GM12872 (cell line): Measurements from ENCODE around the gene LHFPL6.

Source experiments
- TF ChIP-seq, protein P1 (sequence below): IDR thresholded peaks from 3 replicates; pipeline ENCODE4 v1.5.1; 2011; ENCODE audit warnings: low read depth, mild to moderate bottlenecking, low read length, moderate library complexity; ENCODE audit not compliant: insufficient read depth

The LHFPL6 gene

DNA sequence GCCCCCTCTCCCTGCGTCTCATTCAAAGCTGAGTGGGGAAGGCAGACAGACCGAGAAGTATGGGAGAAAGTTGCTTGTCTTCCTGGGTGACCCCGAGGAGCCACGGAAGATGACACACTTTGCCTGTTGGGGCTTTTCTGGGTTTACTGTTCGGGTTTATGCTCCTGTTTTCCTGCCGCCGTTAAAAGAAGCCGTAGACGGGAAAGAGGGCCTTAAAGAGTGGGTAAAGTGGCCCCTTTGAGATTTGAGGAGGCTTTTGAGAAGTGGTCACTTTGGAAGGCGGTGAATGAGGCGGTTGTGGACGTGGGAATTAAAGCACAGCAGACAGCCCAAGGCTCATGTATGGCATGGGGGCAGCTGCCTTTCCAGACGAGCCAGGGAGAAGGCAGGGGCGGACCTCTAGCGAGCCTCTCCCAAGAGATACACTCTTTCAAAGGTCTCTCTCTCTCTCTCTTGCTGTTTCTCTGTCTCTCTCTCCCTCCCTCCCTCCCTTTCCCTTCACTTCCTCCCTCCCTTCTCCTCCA, 493 bp upstream of the LHFPL6 start:
- TF ChIP-seq, protein P1, sequence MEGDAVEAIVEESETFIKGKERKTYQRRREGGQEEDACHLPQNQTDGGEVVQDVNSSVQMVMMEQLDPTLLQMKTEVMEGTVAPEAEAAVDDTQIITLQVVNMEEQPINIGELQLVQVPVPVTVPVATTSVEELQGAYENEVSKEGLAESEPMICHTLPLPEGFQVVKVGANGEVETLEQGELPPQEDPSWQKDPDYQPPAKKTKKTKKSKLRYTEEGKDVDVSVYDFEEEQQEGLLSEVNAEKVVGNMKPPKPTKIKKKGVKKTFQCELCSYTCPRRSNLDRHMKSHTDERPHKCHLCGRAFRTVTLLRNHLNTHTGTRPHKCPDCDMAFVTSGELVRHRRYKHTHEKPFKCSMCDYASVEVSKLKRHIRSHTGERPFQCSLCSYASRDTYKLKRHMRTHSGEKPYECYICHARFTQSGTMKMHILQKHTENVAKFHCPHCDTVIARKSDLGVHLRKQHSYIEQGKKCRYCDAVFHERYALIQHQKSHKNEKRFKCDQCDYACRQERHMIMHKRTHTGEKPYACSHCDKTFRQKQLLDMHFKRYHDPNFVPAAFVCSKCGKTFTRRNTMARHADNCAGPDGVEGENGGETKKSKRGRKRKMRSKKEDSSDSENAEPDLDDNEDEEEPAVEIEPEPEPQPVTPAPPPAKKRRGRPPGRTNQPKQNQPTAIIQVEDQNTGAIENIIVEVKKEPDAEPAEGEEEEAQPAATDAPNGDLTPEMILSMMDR = no peak

DNA sequence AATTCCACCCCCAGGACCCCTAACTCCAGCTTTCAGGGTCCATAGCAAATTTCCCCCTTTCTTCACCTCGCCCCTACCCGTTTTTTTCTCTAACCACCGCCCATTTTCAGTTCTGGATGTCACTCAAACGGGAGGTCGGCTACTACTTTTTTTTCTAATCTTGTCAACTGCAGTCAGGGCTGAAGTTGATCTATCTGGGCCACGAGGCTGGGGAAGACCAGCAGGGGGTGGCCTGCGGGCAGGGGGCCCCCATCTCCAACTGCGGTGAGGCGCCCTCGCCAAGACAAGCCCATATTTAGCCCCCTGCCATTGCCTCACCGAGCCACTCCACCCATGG, 748 bp downstream of the LHFPL6 start:
- TF ChIP-seq, protein P1 = peak; percentile 31; the same call in 2 of the 3 replicates

DNA sequence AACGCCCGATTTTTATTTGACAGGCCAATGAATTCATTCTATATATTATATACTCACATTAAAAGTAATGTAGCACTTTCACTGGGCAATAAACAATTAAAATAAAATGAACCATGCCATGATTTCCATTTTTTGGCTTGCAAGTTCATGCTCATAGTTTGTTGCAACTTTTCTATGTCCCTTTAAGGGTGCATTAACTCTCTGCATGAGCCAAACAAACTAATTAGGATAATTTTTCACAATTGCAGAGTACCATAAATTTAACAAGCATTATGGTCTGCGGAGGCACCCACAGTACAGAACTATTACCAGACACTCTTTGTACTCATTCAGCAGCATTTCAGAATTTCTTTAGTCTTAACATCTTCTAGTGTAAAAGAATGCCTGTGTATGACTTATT, 1.4 kb downstream of the LHFPL6 start:
- TF ChIP-seq, protein P1 = no peak

DNA sequence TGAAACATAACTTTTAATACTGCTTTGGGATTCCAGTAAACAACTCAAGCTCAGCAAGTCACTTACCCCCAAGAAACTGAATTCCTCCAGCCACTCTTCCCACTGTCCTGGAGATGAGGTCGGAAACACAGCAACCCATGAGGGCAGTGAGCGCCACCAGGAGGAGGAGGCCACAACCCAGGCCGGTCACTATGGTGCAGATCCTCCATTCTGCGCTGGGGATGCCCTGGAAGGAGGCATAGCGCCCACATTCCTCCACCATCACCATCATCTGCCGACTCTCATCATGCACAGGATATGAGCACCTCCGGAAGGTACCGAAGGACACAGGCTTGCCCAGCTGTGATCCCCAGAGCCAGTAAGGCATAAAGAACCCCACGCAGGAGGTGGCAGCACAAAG, 2.2 kb downstream of the LHFPL6 start:
- TF ChIP-seq, protein P1 = no peak

DNA sequence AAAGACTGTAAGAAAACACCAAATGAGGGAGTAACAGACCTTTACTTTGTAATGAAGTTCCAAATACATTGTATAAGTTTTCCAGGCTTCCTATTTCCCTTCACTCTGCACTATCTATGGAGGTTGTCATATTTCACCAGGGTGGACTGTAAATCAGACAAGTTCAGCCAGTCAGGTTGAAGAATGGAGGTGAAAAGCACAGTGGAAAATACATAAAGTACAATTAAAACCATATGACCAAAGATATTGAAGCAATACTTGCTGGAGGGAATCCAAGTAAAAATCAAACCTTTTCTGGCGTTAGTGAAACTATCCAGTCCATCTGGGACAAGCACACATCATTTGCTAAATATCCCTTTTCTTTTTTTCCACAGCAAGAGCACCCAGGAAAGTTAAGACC, 3.2 kb downstream of the LHFPL6 start:
- TF ChIP-seq, protein P1 = no peak

DNA sequence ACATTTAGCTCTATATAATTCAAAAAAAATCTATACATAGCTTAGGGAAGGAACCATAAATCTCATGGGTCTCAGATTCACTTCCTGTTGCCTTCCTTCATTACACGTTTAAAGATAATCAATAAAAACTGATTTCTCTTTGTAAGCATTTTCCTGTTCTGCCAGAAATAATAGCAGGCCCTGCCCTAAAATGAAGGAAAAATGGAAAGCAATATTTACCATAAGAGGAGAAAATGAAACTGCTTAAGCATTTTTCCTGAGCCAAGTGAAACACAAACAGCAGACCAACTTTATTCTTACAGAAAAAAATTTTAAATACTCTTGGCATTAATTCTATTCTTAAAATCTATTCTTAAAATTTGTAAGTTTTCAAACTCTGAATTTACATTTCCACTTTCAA, 4.0 kb downstream of the LHFPL6 start:
- TF ChIP-seq, protein P1 = no peak

DNA sequence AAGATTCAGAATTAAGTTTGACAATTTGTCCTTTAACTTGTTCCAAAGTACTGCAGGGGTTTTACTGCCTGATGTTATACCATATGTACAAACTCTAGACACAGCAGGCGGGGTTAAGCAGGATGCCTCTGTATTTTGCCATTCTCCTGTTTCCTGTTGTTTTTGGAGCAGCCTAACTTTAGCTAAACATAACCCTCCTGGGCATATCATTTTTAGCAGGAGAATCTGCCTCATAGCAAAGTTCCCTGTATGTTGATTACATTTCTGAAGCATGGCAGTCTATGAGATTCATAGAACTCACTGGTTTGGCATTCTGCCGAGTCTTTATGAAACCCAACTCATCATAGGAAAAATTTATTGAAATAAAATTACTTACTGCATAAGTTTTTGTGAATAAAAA, 5.2 kb downstream of the LHFPL6 start:
- TF ChIP-seq, protein P1 = no peak

DNA sequence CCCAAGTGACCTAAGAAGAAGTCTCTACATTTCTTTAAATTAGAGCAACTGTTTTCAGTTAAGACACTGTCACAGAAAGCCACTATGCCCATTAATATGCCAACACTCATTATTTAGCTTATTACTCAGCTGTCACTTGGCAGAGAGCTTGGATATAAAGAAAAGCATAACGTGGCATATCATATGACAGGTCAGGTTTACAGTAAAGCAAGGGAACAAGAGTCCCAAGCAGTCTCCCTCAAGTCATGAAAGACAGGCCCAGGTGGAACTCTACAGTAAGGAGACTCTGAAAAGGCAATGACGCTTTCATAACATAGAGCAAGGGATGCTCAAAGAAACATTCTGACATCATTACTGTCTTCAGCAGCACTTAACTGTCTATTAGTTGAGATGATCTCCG, 6.3 kb downstream of the LHFPL6 start:
- TF ChIP-seq, protein P1 = no peak
